Ovary (tissue), 9 donors: ENCODE results near the gene ZNF385D. TPM values are rescaled to one million over a fixed set of nuclear protein-coding genes. Genes with fewer than 3 reads are reported as not detected.

Source experiments
- DNase-seq, 5 donors: peaks; one replicate each; pipeline ENCODE4 v3.0.0-alpha.2; 2019 to 2020
- H3K27ac ChIP-seq, 2 donors: fragments of 200-600 bp; one replicate each; pipeline versions ENCODE4 v1.5.1 to v1.8.0; 2019 to 2022
- H3K27me3 ChIP-seq: fragments of 200-600 bp; one replicate; pipeline ENCODE4 v1.8.0; 2022
- H3K36me3 ChIP-seq: fragments of 200-600 bp; sonication (generic); one replicate; pipeline ENCODE4 v1.5.1; 2019
- H3K4me1 ChIP-seq: one replicate; pipeline ENCODE4 v1.8.1; 2013; ENCODE audit warnings: mild to moderate bottlenecking, moderate library complexity; ENCODE audit not compliant: insufficient read depth
- H3K4me3 ChIP-seq: fragments of 200-600 bp; sonication (generic); one replicate; pipeline ENCODE4 v1.5.1; 2017
- H3K9me3 ChIP-seq, 2 donors: fragments of 200-600 bp in 1 of 2; sonication (generic) in 1 of 2; one replicate each; pipeline versions ENCODE4 v1.5.1 to v1.8.1; 2013 to 2019; ENCODE audit warnings: mild to moderate bottlenecking in 1 of 2, moderate library complexity in 1 of 2
- EP300 ChIP-seq: sonication (generic); formaldehyde crosslinking; IDR thresholded peaks from one replicate; pipeline ENCODE4 v1.6.1; 2017; ENCODE audit warnings: antibody characterized with exemption
- POLR2A ChIP-seq: fragments of 450-650 bp; IDR thresholded peaks from one replicate; pipeline ENCODE4 v1.6.1; 2017; ENCODE audit warnings: antibody characterized with exemption, mild to moderate bottlenecking, moderate library complexity
- WGBS, 3 donors: extraction: QIAGEN DNeasy Blood & Tissue Kit in 1 of 3; methylation state at CpG; one replicate each; pipeline versions ENCODE4 v1.1.5 to v1.1.7; 2013 to 2017; 5-methylcytosine and 5-hydroxymethylcytosine counted together
- intact Hi-C, 4 donors: fragments of 100-400 bp; cut with DNase I; formaldehyde crosslinking; loops; one replicate each; pipeline versions ENCODE4 v1.11.0 to v1.15.1; 2022 to 2023
- polyA plus RNA-seq, 2 donors: library from polyadenylated mRNA; stranded (reverse); fragments of 200-250 nt in 1 of 2; fragments of 350-450 nt in 1 of 2; fragmentation: Illumina TruSeq in 1 of 2; extraction: RNeasy Lipid Tissue Mini Kit (QIAGEN cat#74804) in 1 of 2; gene quantifications; one replicate each; pipeline ENCODE4 v1.2.3, GENCODE V29; 2013 to 2014
- total RNA-seq, 7 donors: library from RNA; depleted of rRNA in 2 of 7; stranded (reverse); fragments of >200 nt in 2 of 7; fragmentation: NEBNext Ultra II Directional in 3 of 7; extraction: Animal tissue kit (Norgen Biotek cat#: 25700) in 3 of 7; gene quantifications; one replicate each; pipeline versions ENCODE4 v1.1.0 to v1.2.4, GENCODE V29; 2016 to 2023
- TF ChIP-seq, protein P1 (sequence below), 3 donors: fragments of 450-650 bp in 2 of 3; fragments of 200-600 bp in 1 of 3; IDR thresholded peaks; one replicate each; pipeline versions ENCODE4 v1.5.1 to v1.8.0; 2016 to 2022; ENCODE audit warnings: antibody characterized with exemption in 3 of 3, mild to moderate bottlenecking in 1 of 3
- donor health status: DM: no; HTN: no; CAD: no; lungs with moderate emphysema.
- donor health status: DM: no; HTN: no; CAD: no.
- donor health status: Bipolar disorder and iron deficiency.
- donor health status: DM: yes; HTN: yes; CAD: no.
- donor health status: DM: no; HTN: no; CAD: no.
- donor health status: DM: yes; HTN: yes; CAD: no.

ZNF385D gene
- total and polyA plus RNA-seq, 9 donors, result 0.33 to 9.3 (median 2.6) TPM

GRCh38 chr3:21641959-21642358 is 109.1 kb downstream of the ZNF385D start:
- Histone ChIP-seq H3K36me3 (no peaks in the 10 kb centered on the region), H3K27me3 (no peaks in the 10 kb centered on the region), H3K27ac (no peak overlapping the region), H3K4me3 (no peak overlapping the region), H3K4me1 (no peaks in the 10 kb centered on the region), H3K9me3 (no peaks in the 10 kb centered on the region)
- WGBS, 3 donors, result 81 to 84% (median 84%) methylated on average over 4 of the region's 4 CpGs
- intact Hi-C loops, result no loop called here
- TF ChIP-seq EP300, result no peak
- TF ChIP-seq, protein P1, sequence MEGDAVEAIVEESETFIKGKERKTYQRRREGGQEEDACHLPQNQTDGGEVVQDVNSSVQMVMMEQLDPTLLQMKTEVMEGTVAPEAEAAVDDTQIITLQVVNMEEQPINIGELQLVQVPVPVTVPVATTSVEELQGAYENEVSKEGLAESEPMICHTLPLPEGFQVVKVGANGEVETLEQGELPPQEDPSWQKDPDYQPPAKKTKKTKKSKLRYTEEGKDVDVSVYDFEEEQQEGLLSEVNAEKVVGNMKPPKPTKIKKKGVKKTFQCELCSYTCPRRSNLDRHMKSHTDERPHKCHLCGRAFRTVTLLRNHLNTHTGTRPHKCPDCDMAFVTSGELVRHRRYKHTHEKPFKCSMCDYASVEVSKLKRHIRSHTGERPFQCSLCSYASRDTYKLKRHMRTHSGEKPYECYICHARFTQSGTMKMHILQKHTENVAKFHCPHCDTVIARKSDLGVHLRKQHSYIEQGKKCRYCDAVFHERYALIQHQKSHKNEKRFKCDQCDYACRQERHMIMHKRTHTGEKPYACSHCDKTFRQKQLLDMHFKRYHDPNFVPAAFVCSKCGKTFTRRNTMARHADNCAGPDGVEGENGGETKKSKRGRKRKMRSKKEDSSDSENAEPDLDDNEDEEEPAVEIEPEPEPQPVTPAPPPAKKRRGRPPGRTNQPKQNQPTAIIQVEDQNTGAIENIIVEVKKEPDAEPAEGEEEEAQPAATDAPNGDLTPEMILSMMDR (IDR thresholded peaks at IDR 0.05), result no peak
- TF ChIP-seq POLR2A, result no peak
- DNase-seq, result no peak

GRCh38 chr3:21638488-21638887 is 112.5 kb downstream of the ZNF385D start:
- H3K27ac ChIP-seq, result no peak overlapping the region
- H3K4me1 ChIP-seq, result no peaks in the 10 kb centered on the region
- intact Hi-C loops, result no loop called here
- H3K36me3 ChIP-seq, result no peaks in the 10 kb centered on the region
- TF ChIP-seq POLR2A (no peak), EP300 (no peak)
- TF ChIP-seq, protein P1 (IDR thresholded peaks at IDR 0.05), result no peak
- WGBS, 3 donors, result 81 to 83% (median 83%) methylated on average over 2 of the region's 2 CpGs
- H3K27me3 ChIP-seq, result no peaks in the 10 kb centered on the region
- no peaks in the 10 kb centered on the region for H3K9me3 ChIP-seq
- DNase-seq, result no peak
- no peak overlapping the region for H3K4me3 ChIP-seq

- no peak for DNase-seq
- 60 to 79% (median 76%) methylated on average over 1 of the region's 1 CpG for WGBS, 3 donors
- no peak for TF ChIP-seq POLR2A
- TF ChIP-seq EP300, result no peak
- TF ChIP-seq, protein P1 (IDR thresholded peaks at IDR 0.05), result no peak
- Histone ChIP-seq H3K27ac (no peak overlapping the region), H3K4me3 (no peak overlapping the region), H3K4me1 (no peaks in the 10 kb centered on the region), H3K36me3 (no peaks in the 10 kb centered on the region), H3K27me3 (no peaks in the 10 kb centered on the region), H3K9me3 (no peaks in the 10 kb centered on the region)
- intact Hi-C loops, result no loop called here
Measured at GRCh38 chr3:21634112-21634511, 116.9 kb downstream of the ZNF385D start.

GRCh38 chr3:21624524-21624923 is 126.5 kb downstream of the ZNF385D start:
- H3K27me3 ChIP-seq, result no peaks in the 10 kb centered on the region
- H3K36me3 ChIP-seq, result no peaks in the 10 kb centered on the region
- no peaks in the 10 kb centered on the region for H3K9me3 ChIP-seq
- no peak for DNase-seq
- TF ChIP-seq, protein P1 (IDR thresholded peaks at IDR 0.05), result no peak
- TF ChIP-seq EP300 (no peak), POLR2A (no peak)
- H3K4me3 ChIP-seq, result no peak overlapping the region
- no peaks in the 10 kb centered on the region for H3K4me1 ChIP-seq
- H3K27ac ChIP-seq, result no peak overlapping the region
- intact Hi-C loops, result no loop called here
- 72 to 75% (median 73%) methylated on average over 4 of the region's 4 CpGs for WGBS, 3 donors
